HG03469 (cell line): ENCODE data around the gene CACNA2D1.

Experiments used
- ATAC-seq: cut with Tn5 transposase; IDR thresholded peaks from one replicate; pipeline ENCODE4 v1.9.1; 2021; ENCODE audit warnings: mild to moderate bottlenecking, moderate library complexity, moderate number of reproducible peaks; ENCODE audit not compliant: unreplicated experiment

Gene CACNA2D1

DNA sequence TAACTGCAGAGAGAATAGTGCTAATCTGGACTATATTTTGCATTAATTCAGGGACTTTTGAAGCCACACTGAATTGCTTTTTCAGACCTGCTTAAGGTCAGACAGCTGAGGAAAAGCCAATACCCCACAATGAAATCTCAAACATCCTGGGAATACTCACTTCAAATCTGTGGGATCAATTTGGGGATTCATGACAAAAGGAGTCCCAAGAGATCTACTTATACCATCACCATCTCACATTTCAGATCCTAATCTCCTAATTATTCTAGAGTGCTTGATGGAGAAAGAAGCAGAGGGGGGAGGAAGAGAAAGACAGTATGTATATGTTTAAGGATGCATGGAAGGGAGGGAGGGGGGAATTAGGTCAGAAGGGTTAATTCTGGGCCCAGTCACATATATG is 202.2 kb downstream of the CACNA2D1 start:
- ATAC-seq = no peak

DNA sequence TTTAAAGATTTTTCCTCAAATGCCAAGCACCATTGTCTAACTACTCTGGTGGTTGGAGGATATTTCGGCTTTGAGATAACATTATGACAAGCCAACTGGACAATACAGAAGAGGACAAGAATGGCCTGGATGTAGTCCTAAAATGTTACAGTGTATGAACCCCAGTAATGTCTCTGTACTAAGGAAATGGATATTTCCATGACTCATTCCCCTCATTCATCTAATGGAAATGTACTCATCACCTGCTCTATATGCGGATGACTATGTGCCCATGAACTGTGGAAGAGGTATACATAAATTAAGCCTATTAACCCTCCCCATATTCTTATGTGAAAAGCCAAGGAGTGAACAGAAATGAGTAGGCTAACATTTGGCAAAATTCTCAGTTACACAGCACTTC is 207.9 kb downstream of the CACNA2D1 start:
- ATAC-seq = no peak

DNA sequence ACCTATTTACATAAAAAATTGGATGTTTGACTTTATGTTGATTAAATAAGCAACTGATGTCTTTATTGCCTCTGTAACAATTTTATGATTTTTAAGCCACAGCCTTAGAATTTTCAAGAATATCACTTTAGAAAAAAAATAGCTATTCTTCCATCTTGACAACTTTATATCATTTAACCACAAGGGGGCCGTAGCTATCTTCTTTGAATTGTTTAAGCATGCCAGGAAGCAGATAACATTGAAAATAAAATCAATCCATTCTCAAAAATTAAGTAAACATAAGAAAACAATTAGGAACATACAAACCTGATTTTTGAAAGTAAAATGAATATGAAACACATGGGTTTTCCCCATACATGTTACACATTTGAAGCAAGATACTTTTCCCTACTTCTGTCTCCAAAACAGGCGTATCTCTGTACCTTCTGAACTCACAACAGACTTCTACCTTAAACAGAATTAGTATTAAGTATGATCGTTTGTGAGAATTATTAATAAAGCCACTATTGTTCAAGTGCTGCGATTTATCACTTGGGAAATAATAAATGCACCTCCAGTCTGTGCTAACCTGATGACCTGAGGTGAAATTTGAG is 209.0 kb downstream of the CACNA2D1 start:
- ATAC-seq = no peak

DNA sequence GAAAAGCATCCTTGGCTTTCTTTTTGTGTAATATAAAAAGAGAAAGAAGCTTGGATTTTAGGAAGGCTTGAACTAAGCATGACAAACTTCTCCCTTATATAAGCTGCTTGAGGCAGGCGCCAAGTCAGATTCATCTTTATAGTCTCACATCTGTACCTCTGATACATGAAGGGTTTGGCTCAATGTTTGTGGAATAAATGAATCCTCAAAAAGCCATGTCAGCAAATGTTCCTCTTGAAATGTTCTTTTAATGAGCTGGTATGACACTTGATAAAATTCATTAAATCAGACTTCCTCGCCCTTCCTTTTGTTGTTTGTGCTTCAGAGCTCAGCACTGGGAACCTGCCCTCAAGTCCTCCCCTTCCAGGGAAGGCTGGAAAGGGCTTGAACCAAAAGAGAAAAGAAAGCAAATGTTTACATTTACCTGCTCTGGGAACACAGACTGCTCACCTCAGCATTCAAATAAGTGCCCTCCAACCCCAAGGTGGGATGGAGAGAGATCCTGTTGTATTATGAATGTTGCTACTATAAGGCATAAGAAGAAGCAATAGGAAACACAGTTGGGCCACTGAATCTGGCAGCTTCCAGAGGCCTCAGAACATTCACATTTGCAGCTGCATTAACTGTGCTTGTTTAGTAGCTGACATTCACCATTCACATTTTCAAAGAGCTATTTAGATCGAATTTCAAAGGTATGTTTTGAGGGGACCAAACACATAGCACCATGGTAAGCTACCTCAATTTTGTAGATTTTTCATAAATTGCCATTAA is 212.6 kb downstream of the CACNA2D1 start:
- ATAC-seq = no peak

DNA sequence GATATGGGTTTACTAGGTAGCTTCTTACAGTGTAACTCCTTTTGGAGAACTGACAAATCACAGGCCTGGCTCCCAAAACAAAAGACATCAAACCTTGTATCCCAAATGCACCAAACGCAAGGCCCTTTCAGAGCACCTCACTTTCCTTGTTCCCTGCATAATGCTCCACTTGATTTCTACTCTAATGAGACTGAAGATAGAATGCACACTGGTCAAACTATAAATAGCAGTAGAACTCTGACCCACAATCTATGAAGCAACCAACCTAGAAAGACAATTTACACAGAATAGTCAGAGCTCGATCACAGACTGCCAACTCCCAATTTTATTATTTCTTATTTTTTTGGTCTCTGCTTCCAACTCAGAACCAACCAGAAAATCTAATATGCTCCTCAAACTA is 214.4 kb downstream of the CACNA2D1 start:
- no peak for ATAC-seq

DNA sequence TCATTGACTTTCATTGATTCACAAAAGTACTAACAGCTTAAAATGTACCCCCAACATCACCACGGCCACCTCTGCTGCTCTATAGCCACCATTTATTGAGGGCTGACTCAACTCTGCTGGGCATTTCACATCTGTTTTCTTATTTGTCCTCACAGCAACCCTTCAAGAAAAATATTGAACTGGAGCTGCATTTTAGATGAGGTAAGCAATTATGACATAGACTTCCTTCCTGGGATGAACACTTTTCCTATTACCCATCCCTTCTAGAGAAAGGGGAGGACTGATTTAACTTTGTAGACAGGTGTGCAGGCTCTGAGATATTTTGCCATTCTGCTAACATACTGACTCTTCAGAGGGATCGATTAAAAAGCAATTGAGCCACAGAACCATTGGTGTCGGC is 217.4 kb downstream of the CACNA2D1 start:
- no peak for ATAC-seq

DNA sequence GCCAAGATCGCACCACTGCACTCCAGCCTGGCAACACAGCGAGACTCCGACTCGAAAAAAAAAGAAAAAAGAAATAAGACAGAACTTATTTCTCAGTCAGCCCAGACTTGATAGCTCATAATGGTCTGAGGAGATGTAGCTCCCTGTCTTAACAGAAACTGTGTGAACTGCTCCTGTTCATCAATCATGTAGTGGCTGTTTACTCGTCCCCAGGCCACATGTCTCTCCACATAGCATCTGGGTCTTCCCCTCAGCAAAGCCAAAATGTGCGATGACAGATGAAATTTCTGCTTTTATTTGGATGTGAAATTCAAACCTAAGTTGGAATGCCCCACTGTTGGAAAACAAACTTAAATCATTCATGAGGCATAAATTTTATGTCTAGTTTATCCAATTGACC is 219.0 kb downstream of the CACNA2D1 start:
- no peak for ATAC-seq

DNA sequence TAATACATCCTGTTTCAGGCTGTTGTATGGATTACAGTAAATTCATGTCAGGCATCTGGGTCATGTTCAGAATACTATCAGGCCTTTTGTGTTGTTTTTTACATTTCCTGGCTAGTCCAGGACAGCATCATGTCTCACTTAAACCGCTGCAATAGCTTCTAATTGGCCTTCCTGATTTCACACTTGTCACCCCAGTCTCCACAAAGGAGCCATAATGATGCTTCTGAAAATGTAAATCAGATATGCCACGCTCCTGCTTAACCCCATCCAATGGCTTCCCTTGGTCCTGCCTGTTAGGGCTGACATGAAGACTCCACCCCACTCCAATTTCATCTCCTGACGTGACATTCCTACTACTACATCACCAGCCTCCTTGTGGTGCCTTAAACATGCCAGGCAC is 220.0 kb downstream of the CACNA2D1 start:
- ATAC-seq = no peak

DNA sequence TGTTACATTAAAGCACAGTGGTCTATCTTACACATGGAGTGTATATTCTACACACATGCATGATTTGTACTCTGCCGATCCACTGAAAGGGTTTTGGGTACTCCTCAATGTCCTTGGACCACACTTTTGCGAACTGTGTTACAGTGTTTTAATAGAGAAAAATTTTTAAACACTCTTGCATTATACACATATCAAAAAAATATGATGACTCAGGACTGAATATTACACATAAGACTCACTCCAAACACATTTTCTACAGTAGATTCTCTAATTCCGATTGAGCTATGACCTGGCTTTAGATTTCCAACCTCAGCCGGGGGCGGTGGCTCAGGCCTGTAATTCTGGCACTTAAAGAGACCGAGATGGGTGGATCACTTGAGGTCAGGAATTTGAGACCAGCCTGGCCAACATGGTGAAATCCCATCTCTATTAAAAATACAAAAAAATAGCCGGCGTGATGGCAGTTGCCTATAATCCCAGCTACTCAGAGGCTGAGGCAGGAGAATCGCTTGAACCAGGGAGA is 222.4 kb downstream of the CACNA2D1 start:
- no peak for ATAC-seq

DNA sequence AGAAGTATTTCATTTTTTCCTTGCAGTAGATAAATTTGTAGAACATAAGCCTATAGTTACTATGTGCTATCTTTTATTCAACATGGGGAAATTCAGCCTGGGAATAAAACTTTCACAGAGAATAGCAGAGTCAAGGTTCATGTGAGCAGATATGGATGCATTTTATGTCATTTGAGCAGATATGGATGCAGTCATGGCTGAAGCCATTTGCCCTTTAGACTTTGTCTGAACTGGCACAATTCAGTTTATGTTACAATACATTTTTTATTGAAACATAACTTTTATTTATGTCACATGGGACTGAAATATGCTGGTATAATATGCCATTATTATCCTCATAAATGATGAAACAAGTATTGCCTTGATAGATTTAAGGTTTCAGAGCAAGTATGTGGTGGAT is 231.1 kb downstream of the CACNA2D1 start:
- no peak for ATAC-seq

DNA sequence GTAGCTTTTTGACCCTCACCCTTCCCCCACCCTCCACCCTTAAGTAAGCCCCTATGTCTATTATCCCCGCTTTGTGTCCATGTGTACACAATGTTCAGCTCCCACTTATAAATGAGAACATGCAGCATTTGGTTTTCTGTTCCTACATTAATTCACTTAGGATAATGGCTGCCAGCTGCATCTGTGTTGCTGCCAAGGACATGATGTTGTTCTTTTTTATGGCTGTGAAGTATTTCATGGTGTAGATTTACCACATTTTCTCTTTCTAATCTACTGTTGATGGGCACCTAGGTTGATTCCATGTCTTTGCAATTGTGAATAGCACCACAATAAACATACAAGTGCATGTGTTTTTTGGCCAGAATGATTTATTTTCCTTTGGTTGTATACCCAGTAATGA is 232.2 kb downstream of the CACNA2D1 start:
- no peak for ATAC-seq

DNA sequence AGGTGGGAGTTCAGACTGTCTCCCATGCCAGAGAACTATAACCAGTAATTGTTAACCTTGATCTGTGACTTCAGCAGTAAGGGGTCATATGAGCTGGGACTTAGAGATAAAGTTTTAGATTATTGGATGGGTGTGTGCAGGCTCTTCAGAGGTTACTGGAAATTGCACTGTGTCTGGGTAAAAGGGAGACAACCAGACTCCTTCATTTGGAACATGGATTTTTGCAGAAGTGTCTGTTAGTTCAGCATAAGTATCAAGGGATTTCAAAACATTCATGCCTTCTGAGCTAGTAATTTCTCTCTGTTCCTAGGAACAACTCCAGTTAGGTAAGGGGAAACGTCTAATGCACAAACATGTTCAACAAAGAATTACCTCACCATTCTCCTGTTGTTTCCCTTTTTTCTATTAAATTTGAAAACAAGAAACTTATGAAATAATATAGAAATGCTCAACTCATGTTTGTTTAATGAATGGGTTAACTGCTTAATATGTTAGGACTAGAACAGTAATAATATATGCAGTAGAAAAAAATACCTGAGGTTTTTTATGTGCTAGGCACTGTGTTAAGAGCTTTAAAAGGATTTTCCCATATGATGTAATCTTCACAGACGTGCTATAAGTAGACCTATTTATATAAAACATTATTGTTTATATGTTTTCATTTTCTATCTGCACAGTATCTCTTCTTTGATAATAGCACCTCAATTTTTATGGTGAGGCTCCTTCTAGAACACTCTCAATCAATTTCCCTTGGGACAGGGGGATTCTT is 233.0 kb downstream of the CACNA2D1 start:
- ATAC-seq = no peak

DNA sequence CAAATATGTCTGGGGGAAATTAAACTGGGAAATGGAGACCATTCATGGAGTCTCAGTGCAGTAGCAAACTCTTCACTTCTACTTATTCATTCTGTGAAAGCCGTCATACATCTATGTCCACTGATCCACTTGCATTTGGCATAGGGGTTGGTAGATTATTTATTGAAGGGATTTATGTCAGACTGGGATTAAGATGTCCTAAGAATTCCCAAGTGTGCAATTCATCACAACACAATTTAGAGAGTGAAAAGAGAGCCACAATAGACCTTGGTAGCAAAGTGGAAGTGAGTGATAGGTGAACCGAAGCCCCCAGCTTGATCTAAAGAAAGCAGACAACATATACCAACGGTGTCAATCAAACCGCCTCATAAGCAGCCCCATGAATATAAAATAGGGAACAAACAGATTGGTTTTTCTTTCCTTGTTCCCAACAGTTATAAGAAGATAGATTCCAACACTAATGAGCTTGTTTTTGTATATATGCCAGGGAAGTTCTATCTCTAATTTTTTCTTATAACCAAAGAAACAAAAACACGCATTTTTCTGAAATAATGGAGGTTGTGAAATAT is 234.3 kb downstream of the CACNA2D1 start:
- no peak for ATAC-seq

DNA sequence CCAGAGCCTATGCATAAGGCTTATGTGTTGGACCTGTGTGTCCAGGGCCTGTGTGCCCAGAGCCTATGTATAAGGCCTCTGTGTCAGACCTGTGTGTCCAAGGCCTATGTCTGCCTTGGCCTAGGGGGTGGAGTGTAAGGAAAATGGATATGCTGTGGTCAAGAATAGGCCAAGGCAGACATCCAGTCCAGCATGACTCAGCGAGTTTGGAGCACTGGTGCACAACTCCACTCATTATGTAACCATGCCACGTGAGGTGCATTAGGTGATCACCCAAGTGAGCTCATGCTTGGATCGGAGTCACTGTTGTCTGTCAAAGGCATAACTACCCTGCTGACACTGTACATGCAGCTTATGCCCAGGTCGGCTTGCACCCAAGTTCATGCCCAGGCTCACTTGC is 238.9 kb downstream of the CACNA2D1 start:
- no peak for ATAC-seq

DNA sequence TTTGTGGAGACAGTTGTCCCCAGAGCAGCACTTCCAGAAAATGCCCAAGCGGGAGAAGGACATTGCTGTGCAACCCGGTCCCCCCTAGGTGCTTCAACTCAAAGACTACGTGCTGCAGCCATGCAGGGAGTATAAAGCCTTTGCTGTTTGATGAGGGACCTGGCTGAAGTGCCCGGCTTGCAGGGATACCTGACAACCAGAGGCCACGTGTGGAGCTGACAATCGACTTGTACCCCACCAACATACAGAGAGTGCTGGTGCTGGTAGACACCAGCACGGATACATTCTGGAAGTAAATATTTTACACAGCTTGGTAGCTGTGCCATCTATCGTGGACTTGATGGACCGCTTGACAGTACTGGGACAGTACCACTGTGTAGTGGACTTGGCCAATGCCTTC is 240.6 kb downstream of the CACNA2D1 start:
- ATAC-seq = no peak

DNA sequence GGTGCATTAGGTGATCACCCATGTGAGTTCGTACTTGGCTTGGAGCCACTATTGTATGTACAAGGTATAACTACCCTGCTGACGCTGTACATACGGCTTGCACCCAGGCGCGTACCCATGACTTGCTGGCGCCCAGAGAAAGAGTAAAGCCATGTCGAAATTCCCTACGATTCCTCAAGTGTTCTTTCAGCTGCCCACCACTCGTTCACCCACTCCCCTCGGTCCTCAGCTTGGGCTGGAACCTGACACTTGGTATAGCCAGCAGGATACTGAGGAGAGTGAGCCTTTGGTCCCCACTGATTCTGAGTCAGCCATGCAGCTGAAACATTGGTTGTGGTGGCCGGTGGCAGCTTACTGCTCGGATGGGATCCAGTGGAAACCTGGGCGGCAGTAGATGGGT is 241.5 kb downstream of the CACNA2D1 start:
- ATAC-seq = no peak

DNA sequence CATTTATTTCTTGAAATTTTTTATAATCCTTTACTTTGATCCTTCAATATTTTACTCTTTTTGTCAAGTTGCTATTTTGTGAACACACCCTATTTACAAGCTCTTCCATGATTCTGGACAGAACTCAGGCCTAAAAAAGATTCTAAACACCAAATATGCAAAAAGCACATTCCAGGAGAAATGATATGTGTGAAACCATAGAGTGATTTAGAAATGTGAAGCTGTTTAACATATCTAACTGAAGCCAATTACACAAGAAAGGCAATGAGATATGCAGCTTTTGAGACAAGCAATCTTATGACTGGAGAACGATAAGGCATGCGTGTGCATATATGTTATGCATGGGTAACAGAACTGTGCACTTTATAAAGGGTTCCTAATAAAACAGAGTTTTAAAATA is 243.0 kb downstream of the CACNA2D1 start:
- no peak for ATAC-seq

DNA sequence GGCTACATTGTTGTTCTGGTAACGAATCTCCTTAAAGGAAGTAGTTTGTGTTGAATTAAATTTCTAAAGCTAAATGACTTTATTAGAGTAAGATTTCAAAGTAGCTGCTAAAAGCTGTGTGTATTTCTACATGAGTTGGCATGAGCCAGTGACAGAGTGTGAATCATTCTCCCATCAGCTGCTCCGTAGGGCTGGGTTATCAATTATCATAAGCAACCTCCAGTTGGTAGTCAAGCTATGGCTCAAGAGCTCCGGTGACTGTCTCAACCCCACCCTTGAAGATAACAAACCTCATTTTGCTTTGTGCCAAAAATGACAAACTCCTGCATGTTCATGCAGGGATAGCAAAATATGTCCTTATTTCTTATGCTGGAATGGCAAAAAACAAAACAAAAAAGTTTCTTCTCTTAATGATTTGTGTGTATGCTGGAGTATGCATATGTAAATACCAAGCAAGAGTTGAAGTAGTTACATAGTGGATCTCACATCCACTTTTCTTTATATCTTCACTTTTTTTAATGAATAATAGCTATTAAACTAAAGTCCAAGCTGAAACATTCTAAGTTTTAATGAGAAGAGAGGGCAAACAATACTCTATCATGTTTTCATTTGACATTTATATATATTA is 249.4 kb downstream of the CACNA2D1 start:
- ATAC-seq = no peak

DNA sequence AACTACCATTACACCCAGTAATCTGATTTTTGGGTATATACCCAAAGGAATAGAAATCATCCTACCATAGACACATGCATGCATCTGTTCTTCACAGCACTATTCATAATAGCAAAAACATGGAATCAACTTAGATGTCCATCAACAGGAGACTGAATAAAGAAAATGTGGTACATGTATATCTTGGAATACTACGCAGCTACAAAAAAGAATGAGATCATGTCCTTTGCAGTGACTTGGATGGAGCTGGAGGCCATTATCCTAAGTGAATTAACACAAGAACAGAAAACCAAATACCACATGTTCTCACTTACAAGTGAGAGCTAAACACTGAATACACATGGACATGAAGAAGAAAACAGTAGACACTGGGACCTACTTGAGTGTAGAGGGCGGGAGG is 254.9 kb downstream of the CACNA2D1 start:
- no peak for ATAC-seq

DNA sequence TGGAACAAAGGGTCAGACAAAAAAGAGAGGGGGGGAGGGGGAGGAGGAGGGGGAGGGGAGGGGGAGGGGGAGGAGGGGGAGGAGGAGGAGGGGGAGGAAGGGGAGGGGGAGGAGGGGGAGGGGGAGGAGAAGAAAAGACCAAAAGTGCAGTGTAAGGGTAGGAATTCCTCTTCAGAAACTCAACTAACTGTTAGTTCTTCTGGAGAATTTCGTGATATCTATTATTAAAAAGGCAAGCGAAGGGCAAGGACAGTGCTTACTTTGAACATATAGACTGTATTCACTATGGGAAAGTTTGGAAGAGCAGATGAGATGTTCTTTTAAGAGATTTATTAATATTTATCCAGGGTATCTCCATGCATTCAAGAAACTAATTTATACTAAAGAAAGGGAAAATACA is 258.1 kb downstream of the CACNA2D1 start:
- ATAC-seq = no peak

DNA sequence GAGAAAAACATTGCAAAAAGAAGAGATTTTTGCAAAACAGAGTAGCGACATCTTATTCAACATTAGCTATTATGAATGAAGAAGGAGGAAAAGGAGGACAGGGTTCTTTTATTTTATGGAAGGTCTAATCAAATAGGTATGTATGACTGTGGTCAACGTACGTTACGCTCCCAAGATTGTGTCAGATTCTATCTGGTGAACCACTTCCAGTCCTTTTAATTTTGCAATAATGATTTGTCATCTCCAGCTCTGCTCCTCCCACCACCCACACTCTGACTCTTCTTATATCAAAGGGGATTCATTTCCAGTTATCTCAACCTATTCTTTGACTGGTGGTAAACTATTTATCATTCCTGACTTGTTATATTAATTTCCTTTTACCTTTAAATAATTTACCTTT is 259.9 kb downstream of the CACNA2D1 start:
- no peak for ATAC-seq
